ENCODE measurements around the gene MUCL1.
"Not testable (repeated sequence)": the region's sequence is repeated elsewhere in the genome, so short reads cannot be mapped to it uniquely, and the experiment has no call there.

MUCL1 gene

GRCh38 chr12:54853933-54854538 lies at the start of gene MUCL1:
Gene MUCL1, plus strand, starts transcription at chr12:54854516. Its CDS starts 67 bp downstream, at chr12:54854583.
- peak; percentile 21 for DNase-seq (ENCODE audit: low spot score)

DNA sequence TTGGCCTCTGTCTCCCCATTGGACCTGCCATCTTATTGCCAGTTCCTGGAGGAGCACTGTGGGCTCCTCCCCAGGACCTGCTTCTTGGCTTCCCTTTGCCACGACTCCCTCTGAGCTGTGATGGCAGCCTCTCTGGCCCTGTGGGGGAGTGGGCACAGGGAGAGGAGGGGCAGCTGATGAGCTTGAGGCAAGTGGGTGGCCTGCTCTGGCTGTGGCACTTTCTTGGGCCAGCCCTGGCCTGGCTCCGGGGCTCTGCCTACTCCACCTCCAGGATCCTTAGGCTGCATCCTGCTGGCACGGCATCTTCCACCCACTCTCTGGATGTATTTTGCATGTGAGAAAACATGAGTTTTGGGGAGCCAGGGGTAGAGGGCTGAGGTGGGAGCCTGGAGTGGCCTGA lies 32.6 kb upstream of the MUCL1 start:
- no peak for DNase-seq (ENCODE audit: low spot score)

GRCh38 chr12:54824402-54824801 lies 29.9 kb upstream of the MUCL1 start:
- peak; percentile 5 for DNase-seq (ENCODE audit: low spot score)

DNA sequence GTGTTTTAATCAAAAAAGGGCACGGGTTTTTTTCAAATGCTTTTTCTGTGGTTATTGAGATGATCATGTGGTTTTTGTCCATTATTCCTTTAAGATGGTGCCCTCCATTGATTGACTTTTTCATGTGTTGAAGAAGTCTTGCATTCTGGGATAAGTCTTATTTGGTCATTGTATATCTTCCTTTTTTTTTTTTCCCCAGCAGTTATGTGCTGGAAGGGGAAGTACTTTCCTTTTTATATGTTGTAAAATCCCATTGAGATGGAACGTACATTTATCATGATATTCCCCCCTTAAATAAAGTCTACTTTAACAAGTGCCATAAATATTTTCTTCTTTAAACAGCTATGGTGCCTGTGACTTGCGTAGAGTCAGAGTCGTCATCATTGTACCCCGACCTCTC lies 24.8 kb upstream of the MUCL1 start:
- DNase-seq (ENCODE audit: low spot score) = no peak

- DNase-seq (ENCODE audit: low spot score) = no peak
Observed at GRCh38 chr12:54830199-54830598, 24.1 kb upstream of the MUCL1 start.

- no peak for DNase-seq (ENCODE audit: low spot score)
Observed at GRCh38 chr12:54831631-54832030, 22.7 kb upstream of the MUCL1 start.

DNA sequence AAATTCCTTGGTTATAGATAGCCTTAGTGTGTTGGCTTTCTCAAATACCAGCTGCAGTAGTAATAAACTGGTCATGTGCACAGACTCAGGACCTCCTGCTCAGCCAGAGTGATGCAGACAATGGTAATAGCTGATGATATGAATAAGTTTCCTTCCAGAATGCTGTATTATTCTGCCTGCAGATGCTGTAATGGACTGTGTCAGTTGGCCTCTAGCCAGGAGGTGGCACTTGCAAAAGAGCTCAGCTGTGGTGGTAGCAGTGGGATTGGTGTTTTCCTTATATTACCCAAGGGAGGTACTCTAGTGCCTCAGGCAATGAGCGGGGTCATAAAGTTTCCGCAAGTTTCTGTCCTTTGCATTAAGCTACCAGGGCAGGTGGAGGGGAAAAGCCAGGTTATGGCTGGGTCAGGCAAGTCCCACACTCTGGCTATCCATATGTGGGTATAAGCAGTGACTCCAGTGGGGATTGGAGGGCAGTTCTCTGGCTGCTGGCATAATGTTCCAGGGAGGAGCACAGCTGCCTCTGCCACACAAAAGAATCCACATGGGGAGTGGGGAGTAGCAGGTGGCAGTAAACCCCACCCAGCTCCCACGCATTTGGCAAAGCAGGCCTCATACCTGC lies 14.0 kb upstream of the MUCL1 start:
- DNase-seq (ENCODE audit: low spot score) = no peak

GRCh38 chr12:54857406-54857805 lies 3.1 kb downstream of the MUCL1 start:
- DNase-seq (ENCODE audit: low spot score) = no peak

- no peak for DNase-seq (ENCODE audit: low spot score)
Observed at GRCh38 chr12:54858562-54858961, 4.2 kb downstream of the MUCL1 start.

- no peak for DNase-seq (ENCODE audit: low spot score)
Observed at GRCh38 chr12:54859502-54859901, 5.2 kb downstream of the MUCL1 start.

DNA sequence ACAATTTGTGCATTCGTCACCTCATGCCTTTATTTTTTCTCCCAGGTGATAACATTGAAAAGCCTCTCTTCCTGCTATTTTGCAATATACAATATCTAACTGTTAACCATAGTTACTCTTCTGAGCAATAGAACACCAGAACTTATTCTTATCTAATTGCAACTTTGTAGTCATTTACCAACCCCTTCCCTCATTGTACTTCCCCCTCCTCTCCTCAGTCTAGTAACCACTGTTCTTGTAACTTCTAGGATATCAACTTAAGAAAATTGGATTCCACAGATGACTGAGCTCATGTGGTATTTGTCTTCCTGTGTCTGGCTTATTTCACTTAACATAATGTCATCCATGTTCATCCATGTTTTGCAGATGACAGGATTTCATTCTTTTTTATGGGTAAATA lies 7.6 kb downstream of the MUCL1 start:
- no peak for DNase-seq (ENCODE audit: low spot score)

DNA sequence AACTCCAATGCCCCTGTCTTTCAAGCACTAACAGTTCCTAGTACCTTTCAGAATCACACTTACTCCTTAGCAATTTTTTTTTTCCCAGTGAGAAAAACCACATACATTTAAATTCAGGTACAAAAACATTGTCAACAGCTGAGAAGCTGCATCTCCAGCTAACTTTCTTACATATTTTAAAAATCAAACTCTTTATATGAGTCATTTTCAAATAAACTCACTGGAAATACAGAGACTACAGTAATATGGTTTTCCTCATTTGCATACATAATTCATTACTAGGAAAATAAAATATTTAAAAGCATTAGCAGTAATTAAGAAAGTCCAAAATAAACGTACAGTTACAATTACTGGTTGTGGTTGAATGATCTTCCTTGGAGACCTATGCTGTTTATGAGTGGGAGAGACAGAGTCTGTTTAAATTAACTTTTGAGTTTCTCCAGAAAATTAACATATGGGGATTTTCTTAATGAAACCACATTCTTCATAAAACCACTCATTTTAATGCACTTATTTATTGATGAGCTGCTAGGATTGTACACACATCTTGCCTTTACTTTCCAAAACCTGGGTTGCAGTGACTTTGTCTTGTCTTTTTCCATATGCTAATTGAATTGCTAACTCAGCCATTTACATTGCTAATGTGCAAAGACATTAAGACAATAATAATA lies 9.8 kb downstream of the MUCL1 start:
- DNase-seq (ENCODE audit: low spot score) = no peak

GRCh38 chr12:54865683-54866324 lies 11.5 kb downstream of the MUCL1 start:
- no peak for DNase-seq (ENCODE audit: low spot score)

DNA sequence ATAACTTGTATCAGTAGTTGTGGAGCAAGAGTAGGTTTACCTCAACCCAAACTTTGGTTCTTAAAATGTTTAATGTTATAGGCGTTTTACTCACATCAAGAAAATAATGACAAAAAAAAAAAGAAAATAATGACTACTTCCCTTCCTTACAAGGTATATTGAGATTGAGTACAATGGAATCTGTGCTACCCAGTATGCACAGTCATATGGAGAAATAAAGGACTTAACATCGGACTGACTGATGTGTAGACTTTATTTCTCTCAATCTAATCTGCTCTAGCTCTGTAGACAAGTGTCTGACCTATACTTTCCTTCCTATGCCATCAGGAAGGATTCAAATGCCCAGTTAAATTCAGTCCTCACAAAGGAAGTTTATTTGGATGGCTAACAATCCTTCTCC lies 14.4 kb downstream of the MUCL1 start:
- no peak for DNase-seq (ENCODE audit: low spot score)

DNA sequence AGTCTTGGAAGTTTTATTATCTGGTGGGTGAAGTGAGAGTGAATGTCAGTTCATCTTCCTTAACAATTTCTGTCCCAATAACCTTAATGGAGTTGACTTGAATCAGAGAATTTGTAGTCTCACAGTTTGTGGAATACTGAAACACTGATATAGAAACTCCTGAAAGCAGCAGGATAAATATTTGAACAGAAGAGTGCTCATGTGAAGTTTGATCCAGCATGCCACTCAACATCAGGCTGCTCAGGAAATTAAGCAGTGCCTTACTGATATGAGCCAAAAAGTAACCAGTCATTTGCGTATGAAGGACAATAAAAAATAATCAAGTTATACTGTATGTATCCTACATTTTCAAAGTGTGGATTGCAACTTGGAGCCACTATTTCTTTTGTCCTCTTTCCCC lies 15.7 kb downstream of the MUCL1 start:
- DNase-seq (ENCODE audit: low spot score) = no peak

- DNase-seq (ENCODE audit: low spot score) = no peak
Observed at GRCh38 chr12:54870617-54871016, 16.3 kb downstream of the MUCL1 start.

DNA sequence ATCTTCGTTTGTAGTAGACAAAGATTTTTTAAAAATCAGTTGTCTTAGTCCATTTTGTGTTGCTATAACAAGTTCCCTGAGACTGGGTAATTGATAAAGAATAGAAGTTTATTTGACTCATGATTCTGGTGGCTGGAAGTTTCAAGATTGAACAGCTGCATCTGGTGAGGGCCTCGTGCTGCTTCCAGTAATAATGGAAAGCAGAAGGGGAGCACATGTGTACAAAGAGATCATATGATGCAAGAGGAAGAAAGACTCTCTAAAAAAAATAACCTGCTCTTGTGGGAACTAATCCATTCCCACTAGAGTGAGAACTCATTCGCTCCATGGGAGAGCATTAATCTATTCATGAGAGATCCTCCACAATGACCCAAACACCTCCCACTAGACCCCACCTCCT lies 24.8 kb downstream of the MUCL1 start:
- DNase-seq (ENCODE audit: low spot score) = no peak

- no peak for DNase-seq (ENCODE audit: low spot score)
Observed at GRCh38 chr12:54879579-54879978, 25.3 kb downstream of the MUCL1 start.

DNA sequence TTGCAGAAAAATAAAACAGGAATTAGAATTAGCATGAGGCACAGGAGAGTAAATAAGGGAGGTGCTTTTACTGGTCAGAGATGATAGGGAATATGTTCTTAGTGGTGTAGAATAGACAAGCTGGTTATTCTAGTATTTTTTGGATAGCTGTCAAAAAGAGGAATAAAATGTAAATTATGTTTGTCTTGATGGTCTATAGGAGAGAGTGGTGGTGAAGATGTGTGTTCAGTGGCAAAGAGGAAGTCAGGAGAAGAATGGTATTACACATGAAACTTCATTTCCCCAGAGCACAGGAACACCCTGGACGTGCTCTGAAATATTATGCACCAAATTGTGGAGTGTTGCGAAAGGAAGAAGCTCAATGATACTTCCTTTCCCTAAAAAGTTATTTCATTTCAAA lies 27.8 kb downstream of the MUCL1 start:
- no peak for DNase-seq (ENCODE audit: low spot score)

- not testable (repeated sequence) for DNase-seq (ENCODE audit: low spot score)
Observed at GRCh38 chr12:54882597-54882996, 28.3 kb downstream of the MUCL1 start.

GRCh38 chr12:54888428-54888827 lies 34.1 kb downstream of the MUCL1 start:
- not testable (repeated sequence) for DNase-seq (ENCODE audit: low spot score)

DNA sequence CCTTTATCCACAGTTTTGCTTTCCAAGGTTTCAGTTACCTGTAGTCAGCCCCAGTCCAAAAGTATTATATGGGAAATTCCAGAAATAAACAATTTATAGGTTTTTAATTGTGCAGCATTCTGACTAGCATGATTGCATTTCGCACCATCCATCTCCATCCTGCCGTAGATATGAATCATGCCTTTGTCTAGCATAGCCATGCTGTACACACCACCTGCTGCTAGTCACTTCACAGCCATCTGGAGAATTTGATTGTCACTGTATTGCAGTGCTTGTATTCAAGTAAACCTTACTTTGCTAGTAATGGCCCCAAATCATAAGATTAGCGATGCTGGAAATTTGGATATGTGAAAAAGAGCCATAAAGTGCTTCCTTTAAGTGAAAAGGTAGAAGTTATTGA lies 36.0 kb downstream of the MUCL1 start:
- no peak for DNase-seq (ENCODE audit: low spot score)
